ENCODE measurements around the gene FAM107B.
A peak's percentile ranks its signal among the peaks of the same experiment; 100 is the strongest.
"Not testable (repeated sequence)": the region's sequence is repeated elsewhere in the genome, so short reads cannot be mapped to it uniquely, and the experiment has no call there.

FAM107B gene

DNA sequence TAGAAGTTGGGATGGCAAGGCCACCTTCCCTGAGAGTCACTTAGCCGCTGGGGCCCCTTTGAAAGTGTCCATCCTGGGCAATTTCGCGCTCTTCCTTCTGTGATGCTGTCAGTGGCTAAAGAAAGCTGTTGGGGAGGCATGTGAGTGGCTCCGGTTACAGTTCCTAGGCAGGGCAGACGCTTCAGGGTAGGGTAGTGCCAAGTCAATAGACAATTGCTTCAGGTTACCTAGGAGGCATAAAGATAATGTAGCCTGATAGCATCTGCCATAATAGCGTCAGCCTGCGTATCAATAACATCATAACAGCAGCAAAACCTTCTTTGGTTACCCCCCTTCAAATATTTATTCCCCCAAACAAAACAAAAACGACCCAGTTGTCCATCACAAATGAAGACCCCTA is at the start of gene FAM107B:
TSS of gene FAM107B (minus strand) at position 101 of the 400 bp plus-strand sequence. CDS start 234 bp downstream, outside the sequence.
- no peak for DNase-seq (ENCODE audit: low read depth in 1 of 2, low spot score in 1 of 2)

DNA sequence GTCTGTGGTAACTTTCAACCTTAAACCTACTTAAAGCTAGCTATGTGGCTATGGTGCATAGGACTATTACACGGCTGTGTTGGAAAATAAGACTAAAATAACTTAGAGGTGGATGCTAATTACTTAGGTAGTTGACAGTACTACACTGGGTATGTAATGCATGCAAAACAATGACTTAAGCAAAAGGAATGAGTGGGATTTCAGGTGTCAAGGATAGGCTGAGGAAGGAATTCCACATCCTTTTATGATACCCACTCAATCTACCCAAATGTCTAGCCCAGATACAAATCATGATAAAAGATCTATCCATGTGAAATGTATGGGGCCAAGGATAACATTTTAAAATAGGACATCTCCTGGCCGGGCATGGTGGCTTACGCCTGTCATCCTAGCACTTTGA is 49.3 kb upstream of the FAM107B start:
- no peak for DNase-seq (ENCODE audit: low read depth in 1 of 2, low spot score in 1 of 2)

DNA sequence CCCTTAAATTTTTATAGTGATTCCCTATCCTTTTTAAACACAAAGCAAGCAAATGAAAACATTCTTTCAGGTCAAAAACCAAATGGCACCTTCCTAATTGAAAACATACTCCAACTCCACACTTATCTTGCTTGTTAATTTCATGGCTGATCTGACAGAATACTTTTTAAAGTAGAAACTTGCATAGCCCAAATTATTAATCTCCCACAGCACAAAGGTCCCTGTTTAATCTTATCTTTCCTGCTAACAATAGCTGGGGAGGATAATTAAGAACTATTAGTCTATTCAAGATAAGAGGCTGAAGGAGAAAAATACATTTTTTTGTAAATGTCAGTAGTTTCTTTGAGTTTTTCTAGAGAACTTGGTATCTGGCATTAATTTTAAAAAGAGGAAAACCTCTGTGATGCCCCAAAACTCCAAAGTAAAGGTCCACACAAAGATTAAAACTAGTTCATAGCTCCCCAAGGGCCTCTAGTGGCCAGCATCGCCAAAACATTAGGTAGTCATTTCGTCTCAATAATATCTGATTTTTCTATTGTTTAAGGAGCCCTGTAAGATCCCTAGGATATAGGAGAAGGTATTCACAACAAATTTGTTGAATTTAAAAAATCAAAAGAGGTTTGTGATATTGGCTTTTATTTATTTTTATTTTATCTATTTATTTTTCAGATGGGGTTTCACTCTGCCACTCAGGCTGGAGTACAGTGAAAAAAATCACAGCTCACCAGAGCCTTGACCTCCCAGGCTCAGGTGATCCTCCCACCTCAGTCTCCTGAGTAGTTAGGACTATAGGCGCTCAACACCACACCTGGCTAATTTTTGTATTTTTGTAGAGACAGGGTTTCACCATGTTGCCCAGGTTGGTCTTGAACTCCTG is 48.4 kb upstream of the FAM107B start:
- peak in 1 of 2 donors; percentile 8 for DNase-seq (ENCODE audit: low read depth in 1 of 2, low spot score in 1 of 2)

DNA sequence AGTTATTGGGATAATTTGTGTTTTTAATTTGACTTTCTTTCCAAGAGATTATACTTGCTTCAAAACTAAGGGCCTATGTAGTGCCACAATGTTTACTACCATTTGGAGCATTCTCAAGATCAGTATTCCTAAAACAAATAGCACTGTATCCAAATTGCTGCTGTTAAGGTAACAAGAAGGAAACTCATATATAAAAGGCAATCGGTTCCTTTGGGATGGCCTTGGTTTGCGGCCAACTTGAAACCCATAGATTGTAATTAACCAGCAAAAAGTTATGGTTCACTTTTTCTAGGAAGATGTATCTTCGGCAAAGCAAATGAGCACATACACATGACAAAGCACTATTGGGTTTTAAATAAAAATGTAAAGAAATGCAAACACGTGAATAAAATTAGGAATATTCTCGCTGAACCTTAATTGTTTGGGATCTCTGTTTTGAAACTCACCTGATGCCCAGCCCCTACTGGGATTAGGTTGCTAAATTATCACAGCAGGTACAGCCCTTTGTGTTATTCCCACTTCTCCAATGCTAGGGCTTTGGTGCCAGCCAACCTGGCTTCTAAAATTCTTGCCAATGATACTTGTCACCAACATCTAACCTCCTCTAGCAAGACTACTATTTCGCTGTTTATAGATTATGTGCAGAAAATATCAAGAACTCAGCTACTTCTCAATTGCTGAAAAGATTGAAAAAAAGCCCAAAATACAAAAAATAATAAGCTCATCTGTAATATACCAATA is 47.1 kb upstream of the FAM107B start:
- no peak for DNase-seq (ENCODE audit: low read depth in 1 of 2, low spot score in 1 of 2)

DNA sequence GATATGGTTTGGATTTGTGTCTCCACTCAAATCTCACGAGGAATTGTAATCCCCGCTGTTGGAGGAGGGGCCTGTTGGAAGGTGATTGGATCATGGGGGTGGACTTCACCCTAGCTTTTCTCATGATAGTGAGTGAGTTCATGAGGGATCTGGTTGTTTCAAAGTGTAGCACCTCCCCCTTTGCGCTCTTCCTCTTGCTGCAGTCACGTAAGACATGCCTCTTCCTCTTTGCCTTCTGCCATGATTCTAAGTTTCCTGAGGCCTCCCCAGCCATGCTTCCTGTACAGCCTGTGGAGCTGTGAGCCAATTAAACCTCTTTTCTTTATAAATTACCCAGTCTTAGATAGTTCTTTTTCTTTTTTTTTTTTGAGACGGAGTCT is 46.1 kb upstream of the FAM107B start:
- no peak for DNase-seq (ENCODE audit: low read depth in 1 of 2, low spot score in 1 of 2)

DNA sequence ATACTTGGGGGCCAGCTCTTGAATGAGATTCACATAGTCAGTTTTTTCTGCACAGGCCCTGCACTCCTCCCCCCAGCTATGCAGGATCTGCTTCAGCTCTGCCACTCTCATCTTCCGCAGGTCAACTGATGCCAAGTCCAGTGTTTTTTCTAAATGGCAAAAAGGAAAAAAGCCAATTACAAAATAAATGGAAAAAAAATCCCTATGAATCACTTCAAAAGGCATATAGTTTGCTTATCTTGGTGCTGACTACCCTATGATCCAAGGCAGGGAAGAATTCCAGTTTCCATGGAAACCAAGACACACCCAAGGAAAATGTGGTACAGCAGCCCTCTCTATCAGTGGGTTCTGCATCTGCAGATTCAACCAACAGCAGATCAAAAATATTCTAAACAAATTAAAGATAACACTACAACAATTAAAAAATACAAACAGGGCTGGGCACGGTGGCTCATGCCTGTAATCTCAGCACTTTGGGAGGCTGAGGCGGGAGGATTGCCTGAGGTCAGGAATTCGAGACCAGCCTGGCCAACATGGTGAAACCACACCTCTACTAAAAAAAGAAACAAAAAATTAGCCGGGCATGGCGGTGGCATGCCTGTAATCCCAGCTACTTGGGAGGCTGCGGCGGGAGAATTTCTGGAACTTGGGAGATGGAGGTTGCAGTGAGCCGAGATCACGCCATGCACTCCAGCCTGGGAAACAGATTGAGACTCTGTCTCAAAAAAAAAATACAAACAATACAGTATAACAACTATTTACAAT is 45.5 kb upstream of the FAM107B start:
- DNase-seq (ENCODE audit: low read depth in 1 of 2, low spot score in 1 of 2): no peak

DNA sequence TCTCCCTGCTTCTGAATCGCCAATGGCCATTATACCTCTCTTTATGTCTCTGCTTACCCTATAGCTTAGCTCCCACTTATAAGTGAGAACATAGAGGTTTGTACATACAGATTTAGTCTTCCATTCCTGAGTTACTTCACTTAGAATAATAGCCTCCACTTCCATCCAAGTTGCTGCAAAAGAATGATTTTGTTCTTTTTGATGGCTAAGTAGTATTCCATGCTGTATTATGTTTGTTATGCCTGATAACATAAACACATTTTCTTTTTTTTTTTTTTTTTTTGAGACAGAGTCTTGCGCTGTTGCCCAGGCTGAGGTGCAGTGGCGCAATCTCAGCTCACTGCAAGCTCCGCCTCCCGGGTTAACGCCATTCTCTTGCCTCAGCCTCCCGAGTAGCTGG is 42.0 kb upstream of the FAM107B start:
- DNase-seq (ENCODE audit: low read depth in 1 of 2, low spot score in 1 of 2): not testable (repeated sequence)

DNA sequence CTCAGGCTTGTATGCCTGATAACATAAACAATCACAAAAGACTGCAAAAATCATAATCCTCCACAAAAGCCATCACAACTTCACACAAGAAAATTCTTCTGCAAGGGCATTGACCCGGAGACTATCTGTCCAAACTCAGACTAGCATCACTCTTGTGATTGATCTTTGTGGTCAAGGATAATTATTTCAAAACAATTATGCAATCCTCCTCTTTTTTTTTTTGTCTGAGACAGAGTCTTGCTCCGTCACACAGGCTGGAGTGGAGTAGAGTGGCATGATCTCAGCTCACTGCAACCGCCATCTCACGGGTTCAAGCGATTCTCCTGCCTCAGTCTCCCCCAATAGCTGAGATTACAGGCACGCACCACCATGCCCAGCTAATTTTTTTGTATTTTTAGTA is 41.0 kb upstream of the FAM107B start:
- DNase-seq (ENCODE audit: low read depth in 1 of 2, low spot score in 1 of 2): no peak

DNA sequence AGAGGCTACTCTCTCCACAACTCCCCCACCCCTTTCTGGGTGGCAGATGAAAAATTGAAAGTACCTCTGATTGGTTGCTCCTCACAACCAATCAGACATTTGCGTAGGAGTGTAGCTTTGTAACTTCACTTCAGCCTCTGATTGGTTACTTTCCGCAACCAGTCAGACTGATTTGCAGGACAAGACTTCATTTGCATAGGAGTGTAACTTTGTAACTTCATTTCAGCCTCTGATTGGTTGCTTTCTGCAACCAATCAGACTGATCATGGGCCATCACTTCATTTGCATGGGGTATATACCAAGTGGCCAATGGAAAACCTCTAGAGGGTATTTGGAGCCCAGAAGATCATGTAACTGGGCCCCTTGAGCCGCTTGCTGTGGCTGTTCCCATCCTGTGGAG is 37.6 kb upstream of the FAM107B start:
- no peak for DNase-seq (ENCODE audit: low read depth in 1 of 2, low spot score in 1 of 2)

DNA sequence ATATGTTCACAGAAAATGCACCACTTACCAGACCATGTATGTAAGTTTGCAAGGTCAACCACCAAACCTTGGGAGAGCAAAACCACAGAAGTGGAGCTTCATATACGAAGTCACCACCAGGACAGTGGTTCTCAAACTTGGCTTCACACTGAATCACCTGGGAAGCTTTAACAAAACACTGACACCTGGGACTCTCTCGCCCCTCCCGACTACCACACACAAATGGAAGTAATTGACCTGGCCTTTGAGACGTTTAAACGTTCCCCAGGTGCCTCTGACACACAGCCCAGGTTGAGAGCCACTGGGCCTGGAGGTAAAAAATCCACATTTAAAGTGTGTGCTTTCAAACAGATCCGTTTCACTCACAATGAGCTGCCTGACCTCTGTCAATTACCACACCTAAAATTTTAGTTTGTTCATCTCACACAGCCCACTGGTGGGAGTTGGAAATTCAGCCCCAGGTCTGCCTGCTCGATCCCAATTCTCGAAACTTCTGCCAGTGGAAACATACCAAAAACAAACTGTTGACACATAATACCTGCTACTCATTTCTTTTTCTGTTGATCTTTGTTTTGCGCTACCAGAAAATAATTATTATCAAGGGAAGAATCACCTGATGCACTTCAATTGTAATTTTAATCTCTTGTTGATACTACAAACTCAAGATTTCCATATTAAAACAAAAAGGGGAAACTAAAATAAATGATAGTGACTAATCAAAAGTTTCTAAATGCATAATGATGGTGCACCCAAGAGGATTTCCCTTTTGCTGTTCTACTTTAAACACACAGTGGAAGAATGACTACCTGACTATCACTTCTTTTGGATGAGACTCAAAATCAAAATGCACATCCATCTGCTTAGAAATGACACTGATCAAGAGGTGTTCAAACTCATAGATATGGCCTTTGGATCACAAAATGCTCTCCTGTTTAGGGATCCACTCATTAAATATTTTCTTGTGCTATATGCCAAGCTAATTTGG is 36.6 kb upstream of the FAM107B start:
- DNase-seq (ENCODE audit: low read depth in 1 of 2, low spot score in 1 of 2): no peak

DNA sequence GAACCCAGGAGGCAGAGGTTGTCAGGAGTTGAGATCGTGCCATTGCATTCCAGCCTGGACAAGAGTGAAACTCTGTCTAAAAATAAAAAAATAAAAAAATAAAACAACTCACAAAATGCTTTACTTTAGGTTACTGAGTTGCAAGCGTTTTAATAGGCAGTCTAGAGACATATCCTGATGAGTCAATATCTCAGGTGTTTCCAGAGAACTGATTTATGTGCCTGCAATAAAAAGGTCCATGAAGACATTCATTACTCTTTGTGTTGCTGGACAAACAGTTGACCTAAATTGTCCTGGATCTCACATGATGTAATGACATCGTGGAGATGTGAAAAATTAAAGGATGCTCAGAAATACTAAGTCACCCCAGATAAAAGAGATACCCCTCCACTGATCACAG is 31.6 kb upstream of the FAM107B start:
- no peak for DNase-seq (ENCODE audit: low read depth in 1 of 2, low spot score in 1 of 2)

DNA sequence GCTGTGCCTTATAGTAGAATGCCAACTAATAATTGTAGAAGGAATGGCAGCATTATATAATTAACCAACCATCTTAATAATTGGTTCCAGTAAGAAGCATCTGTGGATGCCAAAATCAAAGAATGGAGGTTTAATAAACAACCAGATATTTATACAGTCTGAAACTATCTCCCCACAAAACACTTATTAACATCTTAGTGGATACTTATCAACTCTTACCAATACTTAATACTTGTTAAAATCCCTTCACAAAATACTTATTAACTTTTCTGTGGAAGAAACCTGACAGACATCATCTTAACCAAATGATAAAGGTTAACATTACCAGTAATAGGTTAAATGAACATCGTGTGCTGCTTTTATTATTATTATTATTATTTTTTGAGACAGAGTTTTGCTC is 29.1 kb upstream of the FAM107B start:
- DNase-seq (ENCODE audit: low read depth in 1 of 2, low spot score in 1 of 2): no peak

DNA sequence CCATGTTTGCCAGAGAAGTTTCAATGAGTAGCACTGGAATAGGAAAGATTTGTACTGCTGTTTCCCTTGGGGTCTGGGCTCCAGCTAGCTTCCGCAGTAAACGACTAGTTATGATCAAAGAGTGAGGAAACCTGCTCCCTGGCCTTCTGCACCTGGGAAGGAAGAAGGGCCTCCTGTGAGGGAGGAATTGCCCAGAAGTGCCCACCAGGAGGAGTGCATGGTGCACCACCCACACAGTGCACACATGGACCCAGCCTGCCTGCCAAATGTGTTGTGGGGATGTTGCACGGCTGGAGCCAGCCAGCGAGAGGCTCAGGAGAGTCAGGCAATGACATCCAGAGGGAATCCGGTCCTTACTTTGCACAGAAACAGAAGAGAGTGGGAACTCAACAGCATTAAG is 27.0 kb upstream of the FAM107B start:
- no peak for DNase-seq (ENCODE audit: low read depth in 1 of 2, low spot score in 1 of 2)

DNA sequence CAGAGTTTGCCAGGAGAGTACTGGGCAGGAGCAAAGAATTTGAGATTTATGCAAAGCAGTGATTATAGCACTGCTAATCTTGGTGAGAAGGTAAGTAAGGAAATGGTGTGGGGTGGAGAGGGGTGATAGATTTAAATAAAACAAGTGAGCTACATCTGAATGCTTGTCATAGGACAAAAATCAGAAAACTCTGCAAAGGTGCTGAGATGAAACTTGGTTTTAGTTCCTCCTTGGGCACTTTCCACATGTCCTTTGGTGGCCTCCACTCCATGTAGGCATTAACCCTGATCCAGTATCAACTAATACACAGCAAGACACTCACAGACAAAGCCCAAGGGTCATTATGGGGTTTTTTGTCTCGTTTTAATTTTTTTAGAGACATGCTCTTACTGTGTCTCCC is 25.7 kb upstream of the FAM107B start:
- no peak for DNase-seq (ENCODE audit: low read depth in 1 of 2, low spot score in 1 of 2)

DNA sequence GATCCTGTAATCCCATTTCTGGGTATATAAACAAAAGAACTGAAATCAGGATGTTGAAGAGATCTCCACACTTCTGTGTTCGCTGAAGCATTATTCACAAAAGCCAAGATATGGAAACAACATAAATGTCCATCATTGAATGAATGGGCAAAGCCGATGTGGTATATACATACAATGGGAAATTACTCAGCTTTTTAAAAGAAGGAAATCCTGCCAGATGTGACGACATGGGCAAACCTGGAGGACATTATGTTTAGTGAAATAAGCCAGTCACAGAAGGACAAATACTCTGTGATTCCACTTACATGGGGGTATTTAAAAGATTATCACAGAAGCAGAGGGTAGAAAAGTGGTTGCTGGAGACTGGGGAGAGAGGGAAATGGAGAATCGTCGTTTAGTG is 23.9 kb upstream of the FAM107B start:
- DNase-seq (ENCODE audit: low read depth in 1 of 2, low spot score in 1 of 2): no peak

DNA sequence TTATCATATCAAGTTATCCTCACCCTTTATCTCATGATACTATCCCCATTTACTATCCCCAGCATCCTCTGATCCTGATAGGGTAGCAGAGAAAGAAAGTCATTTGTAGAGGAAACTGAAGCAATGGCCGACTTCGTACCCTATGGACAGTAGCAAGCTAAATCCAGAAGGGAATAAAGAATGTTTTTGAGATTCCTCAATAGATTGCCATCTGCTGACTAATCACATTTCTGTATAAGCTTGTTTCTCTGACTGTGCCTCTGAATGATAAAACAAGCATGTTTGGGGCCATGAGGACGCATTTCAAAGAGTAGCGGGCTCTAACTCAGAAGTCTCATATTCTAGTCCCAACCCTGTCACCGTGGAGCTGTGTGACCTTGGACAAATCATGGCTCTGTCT is 13.2 kb upstream of the FAM107B start:
- no peak for DNase-seq (ENCODE audit: low read depth in 1 of 2, low spot score in 1 of 2)

DNA sequence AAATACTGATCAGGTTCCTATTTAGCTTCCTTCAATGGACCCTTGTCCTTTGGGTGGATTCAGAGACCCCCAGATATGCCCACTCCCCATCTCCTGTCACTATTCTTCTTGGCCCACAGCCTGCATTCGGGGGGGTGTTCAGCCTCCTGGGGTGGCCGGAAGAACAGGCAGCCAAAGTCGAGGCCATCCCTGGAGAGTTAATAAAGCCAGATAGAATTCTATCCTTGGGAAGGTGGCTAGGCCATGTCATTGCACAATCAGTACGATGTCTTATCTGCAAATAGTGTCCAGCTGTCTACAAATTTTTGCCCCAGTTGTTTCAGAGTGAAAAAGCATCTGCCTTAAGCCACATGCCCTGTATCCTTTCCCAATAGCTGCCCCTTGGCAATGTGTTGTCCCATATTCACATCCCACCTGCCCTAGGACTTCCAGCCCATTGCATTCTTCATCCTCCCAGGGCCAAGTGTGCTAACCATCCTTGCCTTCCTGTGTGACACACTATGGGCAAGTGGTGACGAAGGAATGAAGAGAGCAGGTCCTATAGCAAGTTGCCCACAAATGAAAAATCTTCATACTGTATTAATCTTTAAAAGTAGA is 9.9 kb upstream of the FAM107B start:
- no peak for DNase-seq (ENCODE audit: low read depth in 1 of 2, low spot score in 1 of 2)

DNA sequence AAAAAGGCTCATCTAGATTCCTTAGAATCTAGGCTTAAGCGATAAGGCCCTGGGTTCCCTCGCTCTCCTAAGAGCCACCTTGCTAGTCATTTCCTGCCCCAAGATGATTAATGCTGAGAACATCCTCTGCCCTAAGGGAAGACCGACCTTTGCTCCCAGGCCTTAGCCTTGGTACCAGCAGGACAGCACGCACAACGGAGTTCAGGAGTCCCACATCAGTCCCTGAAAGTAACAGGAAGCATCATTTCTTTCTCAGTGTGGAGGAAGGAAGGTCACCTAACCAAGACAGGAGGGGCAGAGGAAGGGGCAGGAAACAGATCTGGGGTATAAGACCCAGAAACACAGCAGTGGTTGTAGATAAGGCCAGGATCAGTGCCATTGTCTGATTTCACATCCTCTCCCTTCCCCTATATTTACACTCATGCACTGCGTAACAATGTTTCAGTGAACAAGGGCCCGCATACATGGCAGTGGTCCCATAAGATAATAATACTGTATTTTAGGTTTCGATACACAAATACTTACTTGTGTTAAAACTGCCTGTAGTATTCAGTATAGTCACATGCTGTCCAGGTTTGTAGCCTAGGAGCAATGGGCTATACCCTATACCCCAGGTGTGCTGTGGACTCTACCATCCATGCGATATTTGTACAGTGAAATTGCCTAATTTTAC is 8.1 kb upstream of the FAM107B start:
- DNase-seq (ENCODE audit: low read depth in 1 of 2, low spot score in 1 of 2): no peak

DNA sequence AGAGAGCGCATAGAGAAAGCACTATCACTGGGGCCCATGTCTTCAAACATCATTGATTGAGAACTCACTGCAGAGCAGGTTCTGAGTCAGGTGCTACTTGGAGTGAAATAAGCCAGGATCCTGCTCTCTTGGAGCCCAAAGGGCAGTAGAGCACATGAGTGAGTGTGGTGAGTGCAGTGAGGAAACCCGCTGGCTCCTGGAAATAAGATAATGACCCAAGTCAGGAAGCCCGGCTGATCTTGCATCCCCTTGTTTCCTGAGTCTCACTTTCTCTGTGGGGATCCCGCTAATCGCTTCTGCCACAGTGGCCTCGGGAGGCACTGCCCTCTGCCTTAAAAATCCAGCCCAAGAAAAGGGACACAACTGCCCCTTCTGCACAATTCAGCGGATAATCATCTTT is 7.1 kb upstream of the FAM107B start:
- no peak for DNase-seq (ENCODE audit: low read depth in 1 of 2, low spot score in 1 of 2)

All from stimulated activated CD4-positive, alpha-beta T cell treated with anti-CD3 and anti-CD28 coated beads, Interleukin-15, amount 100 ng/mL, for 1 hour (primary cell).